GM20000 (cell line): ENCODE data around the gene BRSK1.

ENCODE experiments used
- DNase-seq: peaks from one replicate; pipeline ENCODE4 v3.0.0; 2012; ENCODE audit warnings: low spot score
- TF ChIP-seq, protein P1 (sequence below): IDR thresholded peaks from 2 replicates; pipeline ENCODE4 v1.5.1; 2012; ENCODE audit warnings: mild to moderate bottlenecking, control low read depth; ENCODE audit errors: extremely low read depth, missing control alignments

The BRSK1 gene

DNA sequence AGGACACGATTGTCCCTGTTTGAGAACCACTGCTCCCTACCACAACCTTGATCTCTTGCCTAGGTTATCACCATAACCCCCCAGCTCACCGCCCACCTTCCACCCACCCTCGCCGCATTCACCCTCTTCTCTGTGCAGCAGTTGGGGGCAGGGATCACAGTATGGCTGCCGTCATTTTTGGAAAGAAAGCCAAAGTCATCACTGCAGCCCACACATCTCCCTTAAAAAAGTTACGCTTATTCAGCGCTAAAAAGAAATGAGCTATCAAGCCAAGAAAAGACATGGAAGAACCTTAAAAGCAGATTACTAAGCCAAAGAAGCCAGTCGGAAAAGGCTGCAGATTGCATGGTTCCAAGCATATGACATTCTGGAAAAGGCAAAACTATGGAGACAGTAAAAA is 14.5 kb upstream of the BRSK1 start:
- TF ChIP-seq, protein P1, sequence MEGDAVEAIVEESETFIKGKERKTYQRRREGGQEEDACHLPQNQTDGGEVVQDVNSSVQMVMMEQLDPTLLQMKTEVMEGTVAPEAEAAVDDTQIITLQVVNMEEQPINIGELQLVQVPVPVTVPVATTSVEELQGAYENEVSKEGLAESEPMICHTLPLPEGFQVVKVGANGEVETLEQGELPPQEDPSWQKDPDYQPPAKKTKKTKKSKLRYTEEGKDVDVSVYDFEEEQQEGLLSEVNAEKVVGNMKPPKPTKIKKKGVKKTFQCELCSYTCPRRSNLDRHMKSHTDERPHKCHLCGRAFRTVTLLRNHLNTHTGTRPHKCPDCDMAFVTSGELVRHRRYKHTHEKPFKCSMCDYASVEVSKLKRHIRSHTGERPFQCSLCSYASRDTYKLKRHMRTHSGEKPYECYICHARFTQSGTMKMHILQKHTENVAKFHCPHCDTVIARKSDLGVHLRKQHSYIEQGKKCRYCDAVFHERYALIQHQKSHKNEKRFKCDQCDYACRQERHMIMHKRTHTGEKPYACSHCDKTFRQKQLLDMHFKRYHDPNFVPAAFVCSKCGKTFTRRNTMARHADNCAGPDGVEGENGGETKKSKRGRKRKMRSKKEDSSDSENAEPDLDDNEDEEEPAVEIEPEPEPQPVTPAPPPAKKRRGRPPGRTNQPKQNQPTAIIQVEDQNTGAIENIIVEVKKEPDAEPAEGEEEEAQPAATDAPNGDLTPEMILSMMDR: no peak
- DNase-seq: no peak

DNA sequence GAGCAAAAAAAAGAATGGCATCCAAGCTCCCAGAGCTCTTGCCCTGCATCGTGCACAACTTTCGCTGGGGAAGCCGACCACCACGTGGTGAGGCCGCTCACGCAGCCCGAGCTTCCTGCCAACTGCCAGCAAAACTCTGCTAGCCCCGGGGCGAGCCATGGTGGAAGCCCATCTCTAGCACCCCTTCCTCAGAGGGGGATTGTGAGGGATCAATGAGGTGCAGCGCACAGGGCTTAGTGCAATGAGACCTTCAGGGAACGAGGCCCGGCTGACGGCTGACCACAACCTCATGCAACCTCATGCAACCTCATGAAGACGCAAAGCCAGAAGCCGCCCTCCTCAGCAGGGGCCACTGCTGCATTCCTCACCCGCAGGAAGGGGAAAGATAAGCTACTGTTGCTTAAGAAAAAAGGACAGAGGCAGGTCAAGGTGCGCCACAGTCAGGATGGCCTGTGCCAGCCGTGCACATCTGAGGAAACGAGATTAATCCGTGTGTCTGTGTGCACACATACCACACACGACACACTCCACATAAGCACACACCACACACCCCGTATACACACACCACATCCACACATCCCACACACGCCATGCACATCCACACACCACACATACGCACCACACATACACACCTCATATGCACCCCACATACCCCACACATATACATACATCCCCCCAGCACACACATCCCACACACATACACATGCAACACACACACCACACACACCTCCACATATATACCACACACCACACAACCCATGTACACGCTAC is 13.4 kb upstream of the BRSK1 start:
- no peak for DNase-seq
- TF ChIP-seq, protein P1: no peak

GRCh38 chr19:55272142-55272541 is 11.7 kb upstream of the BRSK1 start:
- DNase-seq: no peak
- TF ChIP-seq, protein P1: no peak

DNA sequence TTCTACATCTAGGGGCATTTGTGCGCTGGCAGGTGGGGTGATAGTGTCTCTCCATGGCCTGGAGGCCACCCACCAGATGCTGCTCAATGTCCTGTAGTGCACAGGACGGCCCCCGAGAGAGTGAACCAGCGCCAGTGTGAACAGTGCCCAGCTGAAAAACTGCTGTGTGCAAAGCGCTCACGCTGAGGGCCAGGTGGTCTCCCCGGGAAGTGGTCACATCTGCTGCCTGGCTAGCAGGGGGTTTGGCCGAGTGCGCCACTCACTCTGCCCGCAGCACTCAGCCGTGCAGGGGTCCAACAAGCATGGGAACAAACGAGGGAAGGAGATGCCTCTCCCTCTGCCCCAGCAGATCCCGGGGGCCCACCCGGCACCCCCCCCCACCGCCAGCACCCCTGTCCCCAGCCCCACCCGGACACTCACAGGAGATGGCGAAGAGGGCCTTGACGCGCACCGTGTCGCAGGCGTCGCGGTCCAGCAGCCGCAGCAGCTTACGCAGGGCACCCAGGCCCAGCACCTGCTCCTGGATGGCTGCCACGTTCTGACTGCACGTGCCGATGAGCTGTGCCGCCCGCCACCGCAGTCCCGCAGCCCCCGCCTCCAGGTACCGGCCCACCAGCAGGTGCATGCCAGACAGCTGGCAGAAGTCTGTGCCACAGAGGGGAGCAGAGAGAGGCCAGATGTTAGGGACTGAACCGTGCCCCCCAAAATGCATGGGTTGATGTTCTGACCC is 9.7 kb upstream of the BRSK1 start:
- no peak for DNase-seq

DNA sequence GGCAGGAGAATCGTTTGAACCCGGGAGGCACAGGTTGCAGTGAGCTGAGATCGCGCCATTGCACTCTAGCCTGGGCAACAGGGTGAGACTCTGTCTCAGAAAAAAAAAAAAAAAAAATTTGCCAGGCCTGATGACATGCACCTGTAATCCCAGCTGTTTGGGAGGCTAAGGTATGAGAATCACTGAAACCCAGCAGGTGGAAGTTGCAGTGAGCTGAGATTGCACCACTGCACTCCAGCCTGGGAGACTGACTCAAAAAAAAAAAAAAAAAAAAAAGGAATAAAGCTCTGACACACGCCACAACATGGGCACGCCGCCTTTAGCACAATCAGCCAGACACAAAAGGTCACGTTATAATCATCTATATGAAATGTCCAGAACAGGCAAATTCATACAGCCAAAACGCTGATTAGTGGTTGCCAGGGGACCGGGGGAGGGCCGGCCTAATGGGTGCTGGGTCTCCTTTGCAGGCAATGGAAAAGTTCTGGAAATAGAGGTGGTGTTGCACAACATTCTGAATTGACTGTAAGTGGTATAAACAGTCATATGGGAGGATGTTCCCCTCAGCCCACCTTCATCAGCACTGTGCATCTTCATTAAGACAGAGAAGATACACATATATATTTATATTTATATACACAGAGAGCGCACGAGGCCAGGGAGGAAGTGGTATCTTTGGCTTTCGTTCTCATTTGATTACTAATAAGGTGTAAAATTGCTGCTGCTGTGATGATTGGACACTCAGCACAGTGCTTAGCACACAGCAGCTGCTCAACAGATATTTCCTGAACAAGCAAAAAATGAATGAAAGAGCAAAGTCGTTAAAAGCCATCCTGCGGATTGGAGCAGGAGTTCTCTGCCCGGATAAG is 7.7 kb upstream of the BRSK1 start:
- TF ChIP-seq, protein P1: no peak
- peak; percentile 82 for DNase-seq

More for the DNA sequence above, 9.7 kb upstream of the BRSK1 start:
- TF ChIP-seq, protein P1: no peak

DNA sequence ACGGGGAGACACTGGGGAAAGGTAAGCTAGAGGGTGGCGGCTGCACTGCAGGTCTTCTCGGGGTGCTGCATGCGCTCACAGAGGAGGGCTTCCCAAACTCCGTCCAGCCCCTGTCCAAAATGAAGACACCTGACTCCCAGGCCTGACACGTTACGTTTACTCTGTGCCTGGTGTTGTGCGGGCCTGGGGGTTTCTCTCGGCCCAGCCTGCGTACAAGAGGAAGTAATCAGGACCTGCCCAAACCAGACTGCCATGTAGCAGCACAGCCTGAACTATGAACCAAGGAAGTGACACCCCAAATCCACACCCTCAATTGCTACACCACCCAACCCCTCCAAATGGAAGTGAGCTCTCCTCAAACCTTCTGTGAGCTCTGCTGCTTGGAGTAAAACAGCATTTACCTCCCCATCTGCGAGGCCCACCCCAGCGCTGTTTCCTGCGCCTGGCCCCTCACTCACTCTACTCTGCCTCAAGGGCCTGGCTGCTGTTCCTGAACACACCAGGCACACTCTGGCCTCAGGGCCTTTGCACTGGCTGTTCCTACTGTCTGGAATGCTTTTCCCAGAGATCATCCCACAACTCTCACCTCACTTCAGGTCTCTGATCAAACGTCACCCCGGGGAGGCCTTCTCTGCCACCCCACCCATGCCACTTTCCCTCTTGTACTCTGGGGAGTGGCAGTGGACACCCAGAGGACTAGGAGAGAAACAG is 6.9 kb upstream of the BRSK1 start:
- TF ChIP-seq, protein P1: no peak
- DNase-seq: peak; percentile 30
